K562 (cell line): ENCODE data around the gene FBRS. TPM values are rescaled to one million over a fixed set of nuclear protein-coding genes. Genes with fewer than 3 reads are reported as not detected.

ENCODE experiments used
- ATAC-seq: fragments of 200-7000 bp; cut with Tn5 transposase; 3 replicates; pipeline ENCODE4 v1.9.1; 2020; ENCODE audit warnings: moderate library complexity
- BruUV-seq: library from RNA; stranded (reverse); fragments of 400-500 nt; replicated peaks from 2 replicates; lab custom pipeline; 2021; lab: Mats Ljungman, UMichigan
- CTCF ChIA-PET: fragments of 300-600 bp; formaldehyde crosslinking; extraction: SDS; loops from one replicate; lab custom pipeline; 2021; ENCODE audit warnings: low intra/inter-chr PET ratio; lab: Yijun Ruan, JAX
- POLR2A ChIA-PET: fragments of 300-600, 350-650 bp; sonication (Branson Sonifier 250); formaldehyde crosslinking; extraction: SDS; loops from one replicate; lab custom pipeline; 2021; ENCODE audit warnings: antibody characterized with exemption, inconsistent platforms; lab: Yijun Ruan, JAX
- DNase-seq, 4 experiments: peaks; one replicate each; pipeline versions ENCODE4 v3.0.0 to v3.0.0-alpha.2; 2011 to 2018; ENCODE audit warnings: low spot score in 3 of 4, mixed read lengths in 3 of 4; ENCODE audit errors: extremely low read depth in 1 of 4
- FAIRE-seq: peaks from 2 replicates; lab custom pipeline; 2011; peaks lifted over from hg19 to GRCh38; lab: Jason Lieb, UNC
- H2AFZ ChIP-seq: 2 replicates; pipeline ENCODE4 v1.6.0; 2011; ENCODE audit warnings: low read depth, low read length, control low read depth, inconsistent platforms
- H3K27ac ChIP-seq: fragments of 200-600 bp; 3 replicates; pipeline ENCODE4 v1.8.0; 2011; ENCODE audit warnings: low read depth, mild to moderate bottlenecking, control low read depth, inconsistent platforms, low read length, moderate library complexity, mixed read lengths; ENCODE audit errors: extremely low read depth
- H3K27me3 ChIP-seq, 2 experiments: fragments of 300-600 bp in 1 of 2; 2 replicates in 1 of 2; 3 replicates in 1 of 2; pipeline versions ENCODE4 v1.6.0 to v1.8.0; 2011; ENCODE audit warnings: inconsistent platforms in 2 of 2, low read length in 2 of 2, mild to moderate bottlenecking in 1 of 2, mixed read lengths in 1 of 2, moderate library complexity in 1 of 2; ENCODE audit not compliant: control insufficient read depth in 2 of 2, insufficient read depth in 2 of 2
- H3K36me3 ChIP-seq: fragments of 300-600 bp; 3 replicates; pipeline ENCODE4 v1.8.0; 2011; ENCODE audit warnings: mild to moderate bottlenecking, low read length, inconsistent platforms; ENCODE audit not compliant: control insufficient read depth, insufficient read depth
- H3K4me1 ChIP-seq, 2 experiments: fragments of 200-600 bp in 1 of 2; replicated peaks in 1 of 2; 2 replicates in 1 of 2; 3 replicates in 1 of 2; pipeline versions ENCODE4 v1.5.1 to v1.8.0; 2011; ENCODE audit warnings: inconsistent platforms in 2 of 2, low read length in 2 of 2, mild to moderate bottlenecking in 1 of 2, mixed read lengths in 1 of 2, moderate library complexity in 1 of 2; ENCODE audit not compliant: control insufficient read depth in 2 of 2, insufficient read depth in 2 of 2
- H3K4me2 ChIP-seq: 2 replicates; pipeline ENCODE4 v1.6.1; 2011; ENCODE audit warnings: low read length, control low read depth, inconsistent platforms, mixed read lengths; ENCODE audit not compliant: insufficient read depth
- H3K4me3 ChIP-seq: fragments of 200-600 bp; sonication (generic), shearing (Covaris generic); 2 replicates; pipeline ENCODE4 v1.5.1; 2016; ENCODE audit warnings: control low read depth, inconsistent platforms
- H3K79me2 ChIP-seq: fragments of 200-600 bp; 3 replicates; pipeline ENCODE4 v1.8.0; 2011; ENCODE audit warnings: low read length, inconsistent platforms; ENCODE audit not compliant: control insufficient read depth, insufficient read depth
- H3K9ac ChIP-seq, 2 experiments: 2 replicates each; pipeline versions ENCODE4 v1.6.0 to v1.6.1; 2011; ENCODE audit warnings: low read depth in 2 of 2, low read length in 2 of 2, control low read depth in 1 of 2, inconsistent platforms in 1 of 2, mild to moderate bottlenecking in 1 of 2, mixed read lengths in 1 of 2; ENCODE audit not compliant: insufficient read depth in 1 of 2
- H3K9me1 ChIP-seq: one replicate; pipeline ENCODE4 v1.6.0; 2011; ENCODE audit warnings: inconsistent platforms, mild to moderate bottlenecking, low read length, moderate library complexity; ENCODE audit not compliant: control insufficient read depth, insufficient read depth
- H3K9me3 ChIP-seq: replicated peaks from 2 replicates; pipeline ENCODE4 v1.5.1; 2011; ENCODE audit warnings: low read depth, low read length, inconsistent platforms; ENCODE audit not compliant: control insufficient read depth, insufficient read depth
- H4K20me1 ChIP-seq: replicated peaks from 2 replicates; pipeline ENCODE4 v1.6.1; 2011; ENCODE audit warnings: low read length, inconsistent platforms, mixed read lengths; ENCODE audit not compliant: control insufficient read depth, insufficient read depth
- CHAMP1 ChIP-seq: fragments of 450-650 bp; IDR thresholded peaks from 2 replicates; pipeline ENCODE4 v1.6.1; 2016; ENCODE audit warnings: mild to moderate bottlenecking
- ESRRB ChIP-seq: fragments of 250-450 bp; sonication (Bioruptor Pico); IDR thresholded peaks from 2 replicates; pipeline ENCODE4 v1.5.0; 2020; ENCODE audit warnings: mild to moderate bottlenecking, moderate library complexity, borderline replicate concordance
- FOXA3 ChIP-seq, 2 experiments: fragments of 450-650 bp in 1 of 2; sonication (generic) in 1 of 2; formaldehyde crosslinking; IDR thresholded peaks in 1 of 2; conservative IDR thresholded peaks in 1 of 2; 2 replicates each; pipeline versions ENCODE4 v1.4.0 to v1.8.0; 2020 to 2022; ENCODE audit warnings: mild to moderate bottlenecking in 2 of 2, missing genetic modification reagents in 1 of 2
- THAP12 ChIP-seq: fragments of 250-450 bp; sonication (Bioruptor Pico); IDR thresholded peaks from 2 replicates; pipeline ENCODE4 v1.9.0; 2021; ENCODE audit warnings: mild to moderate bottlenecking, inconsistent platforms
- TRIM24 ChIP-seq, 2 experiments: fragments of 450-650 bp; IDR thresholded peaks; 2 replicates each; pipeline ENCODE4 v1.6.1; 2016
- YBX1 ChIP-seq: fragments of 450-650 bp; IDR thresholded peaks from 2 replicates; pipeline ENCODE4 v1.7.1; 2016; ENCODE audit warnings: mild to moderate bottlenecking
- ZNF511 ChIP-seq: sonication (generic); formaldehyde crosslinking; IDR thresholded peaks from 2 replicates; pipeline ENCODE4 v1.8.0; 2022; ENCODE audit warnings: mild to moderate bottlenecking, missing genetic modification reagents
- WGBS: fragments of 100-300 bp; shearing (Covaris generic); methylation state at CpG from one replicate; pipeline ENCODE4 v1.1.6; 2016; ENCODE audit warnings: low coverage, mixed read lengths; ENCODE audit not compliant: insufficient coverage; ENCODE audit errors: missing lambda C conversion rate; 5-methylcytosine and 5-hydroxymethylcytosine counted together
- in situ Hi-C: fragments of 300-500 bp; cut with MboI; formaldehyde crosslinking; loops from 4 replicates; pipeline ENCODE4 v1.15.0; 2018; ENCODE audit warnings: inconsistent platforms, mixed read lengths
- intact Hi-C: fragments of 100-400 bp; cut with micrococcal nuclease; formaldehyde crosslinking; loops from 2 replicates; pipeline ENCODE4 v1.14.2; 2022
- polyA plus RNA-seq, 8 experiments: library from polyadenylated mRNA; depleted of rRNA in 4 of 8; stranded (reverse) in 5 of 8; unstranded in 3 of 8; fragments of >200 nt; fragmentation: Nextera tagmentation in 2 of 8; fragmentation: Illumina TruSeq in 1 of 8; extraction: Ambion mirVana in 2 of 8; extraction: Trizol in 1 of 8; gene quantifications; 2 replicates each; pipeline versions ENCODE4 v1.2.1 to v1.2.3, GENCODE V29; 2011 to 2014; ENCODE audit warnings: inconsistent platforms in 1 of 8, missing spikeins in 1 of 8
- total RNA-seq, 7 experiments: library from RNA; depleted of rRNA in 6 of 7; stranded (reverse); fragments of >200 nt in 6 of 7; fragmentation: Illumina TruSeq in 2 of 7; extraction: Trizol in 2 of 7; gene quantifications; 2 replicates each; pipeline versions ENCODE4 v1.2.1 to v1.2.3, GENCODE V29; 2011 to 2021; ENCODE audit warnings: low replicate concordance in 1 of 7
- TF ChIP-seq, protein P1 (sequence below): fragments of 450-650 bp; formaldehyde crosslinking; IDR thresholded peaks from 2 replicates; pipeline ENCODE4 v1.4.0; 2020; ENCODE audit warnings: mild to moderate bottlenecking

FBRS gene
- total and polyA plus RNA-seq, 9 of the 15 experiments (the other 6 are each of a cell fraction or from before 2014, with no cell fraction given), result 0.32 to 59.5 (median 13.1) TPM

DNA sequence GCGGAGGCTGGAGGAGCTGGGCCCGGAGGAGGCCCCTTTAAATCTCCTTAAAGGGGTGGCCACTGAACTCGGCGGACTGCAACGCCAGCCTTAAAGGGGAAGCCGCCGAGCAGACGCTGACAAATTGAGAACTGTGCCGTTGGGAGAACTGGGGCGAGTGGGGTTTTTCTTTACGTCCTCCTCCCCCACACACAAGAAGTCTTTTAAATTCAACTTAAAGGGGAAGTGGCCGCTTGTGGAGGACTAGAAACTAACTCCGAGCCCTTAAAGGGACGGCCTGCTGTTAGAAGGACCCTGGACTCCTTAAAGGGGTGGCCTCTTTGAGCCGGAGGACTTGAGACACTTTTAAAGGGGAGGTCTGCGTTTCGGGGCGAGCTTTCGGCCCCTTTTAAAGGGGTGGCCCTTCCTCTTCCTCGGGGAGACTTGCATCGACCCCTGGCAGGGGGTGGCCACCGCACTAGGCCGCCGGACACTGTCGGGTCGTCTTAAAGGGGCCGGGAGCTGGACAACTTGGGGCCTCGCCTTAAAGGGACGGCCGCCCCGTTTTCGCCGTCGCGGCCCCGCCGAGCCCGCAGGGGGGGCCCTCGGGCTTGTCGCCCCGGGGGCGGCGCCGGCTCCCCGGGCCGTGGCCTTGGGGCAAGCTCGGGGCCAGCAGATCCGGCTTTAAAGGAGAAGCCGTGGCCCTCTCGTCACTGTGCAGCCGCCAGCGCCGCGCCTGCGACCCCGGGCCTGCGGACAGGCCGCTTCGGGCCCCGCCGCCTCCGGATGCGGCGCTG is 688 bp downstream of the FBRS start:
- H3K36me3 ChIP-seq, result peaks cover 71% of the 10 kb centered on the region; the same call in 2 of the 3 replicates
- WGBS, result 1% methylated on average over 53 of the region's 64 CpGs
- FAIRE-seq (peak; percentile 11), DNase-seq (peak in 3 of 4 experiments; percentile 75 to 79 (median 75)), ATAC-seq (peak; percentile 59)
- ChIA-PET CTCF (interaction anchor here (0.7 to 1.8 kb wide), 3 partner anchors 155 to 263 kb away, joined by 5 to 10 read pairs (median 5); partner anchors contain the start of gene DCTPP1), POLR2A (interaction anchor here (0.6 to 2.0 kb wide), 27 partner anchors 8 to 572 kb away, joined by 3 to 9 read pairs (median 3); partner anchors contain the start of genes DCTPP1, PRR14, TBC1D10B and ZNF688)
- peak overlapping the region; percentile 97 for H3K9ac ChIP-seq
- H3K9me3 ChIP-seq, result no peaks in the 10 kb centered on the region
- TSS peak; percentile 89 for BruUV-seq
- H3K4me3 ChIP-seq, result peak overlapping the region; percentile 90
- H3K4me2 ChIP-seq, result peak overlapping the region; percentile 89; the same call in 1 of the 2 replicates
- peaks cover 20 to 52% of the 10 kb centered on the region in 2 experiments; a peak in 4 of 5 replicates for H3K4me1 ChIP-seq
- 0 out of 2 replicates have a peak, but pooled peaks cover 4% of the 10 kb centered on the region for H4K20me1 ChIP-seq
- H3K9me1 ChIP-seq, result peaks cover 4% of the 10 kb centered on the region
- intact Hi-C loops, result loop anchor here (1.0 to 10.0 kb wide), 6 partner anchors 40 to 594 kb away; partner anchors contain the start of genes ALDOA, DCTPP1, FBXL19 and SRCAP
- H2AFZ ChIP-seq, result peak overlapping the region; percentile 95
- H3K79me2 ChIP-seq, result peaks cover 47% of the 10 kb centered on the region
- H3K27ac ChIP-seq, result peak overlapping the region; percentile 99
- H3K27me3 ChIP-seq, result no peaks in the 10 kb centered on the region
- in situ Hi-C loops, result no loop called here
- TF ChIP-seq ESRRB (CRISPR knock-in tag) (no peak), TRIM24 (IDR thresholded peaks at IDR 0.05) (no peak), THAP12 (CRISPR knock-in tag) (no peak), YBX1 (no peak), FOXA3 (CRISPR knock-in tag; conservative IDR thresholded peaks at IDR 0.05 in 1 of 2, IDR thresholded peaks at IDR 0.05 in 1 of 2) (no peak), CHAMP1 (no peak), ZNF511 (CRISPR knock-in tag) (no peak; the same call in 1 of the 2 replicates)
- TF ChIP-seq, protein P1, sequence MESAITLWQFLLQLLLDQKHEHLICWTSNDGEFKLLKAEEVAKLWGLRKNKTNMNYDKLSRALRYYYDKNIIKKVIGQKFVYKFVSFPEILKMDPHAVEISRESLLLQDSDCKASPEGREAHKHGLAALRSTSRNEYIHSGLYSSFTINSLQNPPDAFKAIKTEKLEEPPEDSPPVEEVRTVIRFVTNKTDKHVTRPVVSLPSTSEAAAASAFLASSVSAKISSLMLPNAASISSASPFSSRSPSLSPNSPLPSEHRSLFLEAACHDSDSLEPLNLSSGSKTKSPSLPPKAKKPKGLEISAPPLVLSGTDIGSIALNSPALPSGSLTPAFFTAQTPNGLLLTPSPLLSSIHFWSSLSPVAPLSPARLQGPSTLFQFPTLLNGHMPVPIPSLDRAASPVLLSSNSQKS, result no peak
